Bronchial epithelial cell (primary cell): ENCODE measurements around the gene FDX2. TPM values are rescaled to one million over a fixed set of nuclear protein-coding genes. Genes with fewer than 3 reads are reported as not detected.
"Not testable (repeated sequence)": the region's sequence is repeated elsewhere in the genome, so short reads cannot be mapped to it uniquely, and the experiment has no call there.

Experiments
- DNase-seq: peaks from one replicate; pipeline ENCODE4 v3.0.0-alpha.2; 2010; ENCODE audit warnings: low read depth
- FAIRE-seq: peaks from 2 replicates; lab custom pipeline; 2011; peaks lifted over from hg19 to GRCh38; lab: Jason Lieb, UNC
- H3K27me3 ChIP-seq: 2 replicates; pipeline ENCODE4 v1.5.1; 2011; ENCODE audit warnings: low read length; ENCODE audit not compliant: control insufficient read depth, insufficient read depth
- H3K36me3 ChIP-seq: 2 replicates; pipeline ENCODE4 v1.5.1; 2011; ENCODE audit warnings: low read length; ENCODE audit not compliant: control insufficient read depth, insufficient read depth
- H3K4me3 ChIP-seq: 2 replicates; pipeline ENCODE4 v1.5.1; 2011; ENCODE audit warnings: mild to moderate bottlenecking, low read depth, low read length, control low read depth
- CTCF ChIP-seq: IDR thresholded peaks from 2 replicates; pipeline ENCODE4 v1.5.1; 2011; ENCODE audit warnings: mild to moderate bottlenecking, moderate library complexity, low read length, control low read depth, inconsistent platforms; ENCODE audit not compliant: insufficient read depth, severe bottlenecking
- total RNA-seq: library from RNA; depleted of rRNA; stranded (reverse); fragments of >200 nt; gene quantifications from 2 replicates; pipeline ENCODE4 v1.2.1, GENCODE V29; 2014

The FDX2 gene
- total RNA-seq, 1 donor from 2014 or later: 24.2 TPM

- DNase-seq (no peak), FAIRE-seq (no peak)
- Histone ChIP-seq H3K27me3 (no peaks in the 10 kb centered on the region), H3K4me3 (no peak overlapping the region), H3K36me3 (peaks cover 3% of the 10 kb centered on the region)
- no peak for TF ChIP-seq CTCF
Measured at GRCh38 chr19:10284960-10285278, 30.9 kb downstream of the FDX2 start.

- Histone ChIP-seq H3K27me3 (no peaks in the 10 kb centered on the region), H3K36me3 (peaks cover 3% of the 10 kb centered on the region), H3K4me3 (no peak overlapping the region)
- DNase-seq: no peak
- no peak for FAIRE-seq
- TF ChIP-seq CTCF: no peak
Measured at GRCh38 chr19:10284065-10284959, 31.5 kb downstream of the FDX2 start.

GRCh38 chr19:10283301-10284064 lies 32.3 kb downstream of the FDX2 start:
- Histone ChIP-seq H3K27me3 (no peaks in the 10 kb centered on the region), H3K4me3 (no peak overlapping the region), H3K36me3 (peaks cover 3% of the 10 kb centered on the region)
- DNase-seq (peak; percentile 35), FAIRE-seq (no peak)
- no peak for TF ChIP-seq CTCF

GRCh38 chr19:10282043-10282442 lies 33.8 kb downstream of the FDX2 start:
- not testable (repeated sequence) for DNase-seq, H3K27me3 ChIP-seq, H3K4me3 ChIP-seq, FAIRE-seq, H3K36me3 ChIP-seq

- FAIRE-seq (no peak), DNase-seq (no peak)
- TF ChIP-seq CTCF: no peak
- H3K36me3 ChIP-seq: peaks cover 2% of the 10 kb centered on the region
- H3K27me3 ChIP-seq: no peaks in the 10 kb centered on the region
- H3K4me3 ChIP-seq: no peak overlapping the region
Measured at GRCh38 chr19:10279737-10280442, 35.9 kb downstream of the FDX2 start.

- Histone ChIP-seq H3K27me3 (no peaks in the 10 kb centered on the region), H3K36me3 (no peaks in the 10 kb centered on the region), H3K4me3 (no peak overlapping the region)
- no peak for DNase-seq
- no peak for FAIRE-seq
- TF ChIP-seq CTCF: no peak
Measured at GRCh38 chr19:10278935-10279334, 36.9 kb downstream of the FDX2 start.
